GM04503 (cell line): Measurements from ENCODE around the gene RBBP8.
A peak's percentile ranks its signal among the peaks of the same experiment; 100 is the strongest.
"Not testable (repeated sequence)": the region's sequence is repeated elsewhere in the genome, so short reads cannot be mapped to it uniquely, and the experiment has no call there.

ENCODE experiments used
- DNase-seq: peaks from one replicate; pipeline ENCODE4 v3.0.0-alpha.2; 2012; ENCODE audit warnings: low read depth

Gene RBBP8

DNA sequence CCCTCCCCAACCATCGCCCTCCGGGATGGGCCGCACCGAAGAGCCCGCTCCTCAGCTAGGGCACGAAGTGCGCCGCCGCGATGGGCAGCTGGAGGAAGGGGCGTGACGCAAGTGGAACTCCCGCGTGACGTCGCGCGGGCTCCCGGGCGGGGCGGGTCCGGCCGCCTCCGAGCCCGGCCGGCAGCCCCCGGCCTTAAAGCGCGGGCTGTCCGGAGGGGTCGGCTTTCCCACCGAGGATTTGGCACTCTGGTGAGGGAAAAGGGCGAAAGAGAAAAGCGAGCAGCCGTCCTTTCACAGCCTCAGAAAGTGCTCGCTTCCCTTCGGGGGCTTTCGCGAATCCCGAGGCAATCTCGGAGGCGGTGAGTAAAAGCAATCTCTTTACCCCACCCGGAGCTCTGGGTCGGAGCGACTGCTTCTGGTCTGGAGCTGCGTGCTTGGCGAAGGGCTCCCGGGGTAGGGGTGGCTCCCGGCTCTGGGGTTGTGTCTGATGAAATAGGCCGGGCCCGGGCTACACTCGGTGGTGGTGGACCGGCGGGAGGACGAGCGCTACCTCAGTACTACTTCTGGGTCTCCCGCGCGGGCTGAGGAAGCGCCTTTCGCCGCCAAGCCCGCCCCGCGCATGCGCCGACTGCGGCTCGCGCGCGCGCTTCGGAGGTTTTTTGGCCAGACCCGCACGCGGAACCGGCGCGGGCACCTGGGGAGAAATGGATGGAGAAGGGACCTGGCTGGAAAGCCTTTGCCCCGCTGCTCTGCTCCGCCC is at the start of gene RBBP8:
Gene RBBP8, plus strand, starts transcription at position 123 of the 760 bp plus-strand sequence. CDS start 3,524 bp downstream, outside the sequence.
- peak; percentile 29 for DNase-seq

- DNase-seq: no peak
Measured at GRCh38 chr18:22883827-22884226, 49.3 kb upstream of the RBBP8 start.

DNA sequence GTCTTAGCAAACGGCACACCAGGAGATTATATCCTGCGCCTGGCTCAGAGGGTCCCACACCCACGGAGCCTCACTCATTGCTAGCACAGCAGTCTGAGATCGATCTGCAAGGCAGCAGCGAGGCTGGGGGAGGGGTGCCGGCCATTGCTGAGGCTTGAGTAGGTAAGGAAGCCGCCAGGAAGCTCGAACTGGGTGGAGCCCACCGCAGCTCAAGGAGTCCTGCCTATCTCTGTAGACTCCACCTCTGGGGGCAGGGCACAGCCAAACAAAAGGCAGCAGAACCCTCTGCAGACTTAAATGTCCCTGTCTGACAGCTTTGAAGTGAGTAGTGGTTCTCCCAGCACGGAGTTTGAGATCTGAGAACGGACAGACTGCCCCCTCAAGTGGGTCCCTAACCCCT is 47.4 kb upstream of the RBBP8 start:
- DNase-seq: not testable (repeated sequence)

GRCh38 chr18:22899421-22899820 is 33.7 kb upstream of the RBBP8 start:
- no peak for DNase-seq

GRCh38 chr18:22900558-22901238 is 32.4 kb upstream of the RBBP8 start:
- no peak for DNase-seq

DNA sequence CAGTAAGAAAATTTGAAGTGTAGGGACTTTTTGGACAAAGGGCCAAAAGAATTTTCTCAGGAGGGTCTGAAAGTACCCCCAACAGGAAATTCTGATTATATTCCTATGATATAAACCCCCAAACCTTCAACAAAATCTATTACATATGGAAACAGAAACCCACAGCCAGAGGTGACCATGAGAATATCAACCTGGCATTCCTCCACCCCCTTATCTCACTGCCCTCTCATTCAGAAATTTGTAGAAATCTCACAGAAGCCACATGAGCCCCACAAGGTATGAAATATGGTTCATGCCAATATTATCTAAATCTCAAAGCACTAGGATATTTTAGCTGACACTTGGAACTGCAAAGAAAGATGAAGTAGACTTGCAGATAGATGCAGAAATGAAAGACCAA is 31.0 kb upstream of the RBBP8 start:
- DNase-seq: no peak

DNA sequence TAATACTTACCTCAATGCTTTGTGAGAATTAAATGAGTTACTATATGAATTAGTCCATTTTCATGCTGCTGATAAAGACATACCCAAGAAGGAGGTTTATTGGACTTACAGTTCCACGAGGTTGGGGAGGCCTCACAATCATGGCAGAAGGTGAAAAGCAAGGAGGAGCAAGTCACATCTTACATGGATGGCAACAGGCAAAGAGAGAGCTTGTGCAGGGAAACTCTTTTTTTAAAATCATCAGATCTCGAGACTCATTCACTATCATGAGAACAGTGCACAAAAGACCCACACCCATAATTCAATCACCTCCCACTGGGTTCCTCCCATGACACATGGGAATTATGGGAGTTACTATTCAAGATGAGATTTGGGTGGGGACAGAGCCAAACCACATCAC is 29.9 kb upstream of the RBBP8 start:
- DNase-seq: not testable (repeated sequence)

DNA sequence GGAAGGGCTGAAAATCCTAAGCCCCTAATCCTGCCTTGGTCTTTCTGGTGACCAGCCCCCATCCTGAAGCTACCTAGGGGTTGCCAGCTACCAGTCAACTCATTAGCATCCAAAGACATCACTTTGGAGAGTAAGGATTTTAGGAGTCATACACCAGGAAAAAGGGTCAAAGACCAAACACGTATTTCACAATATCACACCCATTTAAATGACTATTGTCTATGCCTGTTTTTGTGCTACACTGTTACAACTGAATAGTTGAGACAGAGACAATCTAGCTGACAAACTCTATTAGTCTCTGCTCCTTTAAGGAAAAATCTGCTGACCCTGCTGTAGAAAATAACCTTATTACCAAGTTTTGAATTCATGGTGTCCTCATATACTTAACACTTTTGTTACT is 21.0 kb upstream of the RBBP8 start:
- no peak for DNase-seq

DNA sequence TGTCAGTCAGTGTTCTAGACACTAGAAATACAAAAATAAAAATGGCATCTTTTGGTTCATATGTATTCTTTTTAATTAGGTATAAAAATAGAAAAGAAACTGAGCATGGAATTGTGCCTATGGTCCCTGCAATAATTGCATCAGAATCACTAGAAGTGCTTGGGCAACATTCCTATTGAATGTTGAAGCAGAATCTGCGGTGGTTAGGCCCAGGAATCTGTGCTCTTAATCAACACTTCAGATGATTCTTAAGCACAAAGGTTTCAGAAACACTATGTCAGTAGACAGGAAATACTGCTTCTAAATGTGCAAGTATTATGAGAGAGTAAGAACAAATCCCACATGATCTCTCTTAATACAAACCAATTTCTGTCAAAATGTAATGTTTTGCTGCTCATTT is 20.3 kb upstream of the RBBP8 start:
- DNase-seq: no peak

DNA sequence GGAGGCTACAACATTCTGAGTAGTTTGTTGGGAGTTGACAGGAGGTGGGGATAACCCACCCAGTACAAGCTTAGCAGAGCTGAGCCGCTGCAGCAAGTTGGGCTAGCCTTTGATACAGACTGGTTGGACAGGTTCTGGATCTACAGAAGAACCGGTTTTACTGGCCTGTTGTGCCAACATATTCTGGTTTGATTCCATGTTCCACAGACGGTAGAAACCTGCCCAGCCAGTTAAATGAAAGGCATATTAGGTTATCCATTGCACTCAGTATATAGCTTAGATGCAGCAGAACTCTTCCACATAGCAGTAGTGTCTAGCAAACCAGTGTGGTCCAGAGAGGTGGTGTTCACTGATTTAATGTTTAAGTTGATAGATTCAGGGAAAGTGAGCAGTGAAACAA is 19.3 kb upstream of the RBBP8 start:
- no peak for DNase-seq

GRCh38 chr18:22914633-22915032 is 18.5 kb upstream of the RBBP8 start:
- DNase-seq: no peak

DNA sequence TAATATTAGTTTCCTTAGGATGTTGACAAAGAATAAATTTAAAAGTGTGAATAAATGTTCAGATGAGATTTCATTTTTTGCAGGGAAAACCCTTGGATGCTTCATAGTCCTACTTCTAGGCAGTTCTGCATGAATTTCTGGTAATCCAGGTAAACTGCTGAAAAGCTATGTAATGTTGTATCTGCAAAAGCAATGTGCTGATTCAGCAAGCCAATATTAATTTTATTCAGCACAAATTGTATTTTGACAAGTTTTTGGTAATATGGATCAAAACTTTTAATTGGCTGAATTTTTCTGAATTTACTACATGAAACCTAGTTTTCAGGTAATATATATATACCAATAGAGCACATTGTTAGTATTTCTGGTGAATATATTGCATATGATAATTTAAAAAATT is 17.8 kb upstream of the RBBP8 start:
- DNase-seq: no peak

DNA sequence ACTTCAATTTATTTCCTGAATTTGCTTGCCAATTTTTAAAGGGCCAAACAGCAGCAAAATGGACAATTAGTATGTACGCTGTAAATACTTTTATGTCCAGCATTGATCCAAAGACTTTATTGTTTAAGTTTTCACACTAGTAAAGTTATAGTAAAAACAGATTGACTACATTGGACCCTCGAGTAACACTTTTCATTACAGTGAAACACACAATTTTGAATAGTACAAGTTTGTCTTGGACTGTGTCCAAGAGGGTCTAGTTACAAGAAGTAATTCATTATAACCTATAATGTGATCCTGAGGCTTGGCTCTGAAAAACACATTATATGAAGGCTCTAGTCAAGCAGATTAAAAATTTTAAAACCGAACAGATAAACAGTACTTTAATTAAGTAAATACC is 11.4 kb upstream of the RBBP8 start:
- DNase-seq: no peak

GRCh38 chr18:22924589-22924988 is 8.5 kb upstream of the RBBP8 start:
- no peak for DNase-seq

- no peak for DNase-seq
Measured at GRCh38 chr18:22926454-22926853, 6.7 kb upstream of the RBBP8 start.

DNA sequence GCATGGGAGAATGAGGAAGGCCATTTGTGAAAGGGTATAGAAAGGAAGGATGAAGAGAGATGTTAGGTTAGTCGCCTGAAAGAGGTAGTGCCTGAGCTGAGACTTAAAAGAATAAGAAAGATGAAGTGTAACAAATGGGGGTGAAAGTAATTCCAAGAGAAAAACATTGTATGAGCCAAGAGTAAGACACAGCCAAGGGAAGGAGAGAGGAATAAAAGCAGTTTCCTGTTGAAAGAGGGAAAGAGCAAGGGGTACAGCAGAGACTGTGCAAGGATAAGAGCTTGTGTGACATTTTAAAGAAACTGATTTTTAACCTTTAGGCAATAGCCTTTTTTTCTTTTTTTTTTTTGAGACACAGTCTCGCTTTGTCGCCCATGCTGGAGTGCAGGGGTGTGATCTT is 4.8 kb upstream of the RBBP8 start:
- no peak for DNase-seq

DNA sequence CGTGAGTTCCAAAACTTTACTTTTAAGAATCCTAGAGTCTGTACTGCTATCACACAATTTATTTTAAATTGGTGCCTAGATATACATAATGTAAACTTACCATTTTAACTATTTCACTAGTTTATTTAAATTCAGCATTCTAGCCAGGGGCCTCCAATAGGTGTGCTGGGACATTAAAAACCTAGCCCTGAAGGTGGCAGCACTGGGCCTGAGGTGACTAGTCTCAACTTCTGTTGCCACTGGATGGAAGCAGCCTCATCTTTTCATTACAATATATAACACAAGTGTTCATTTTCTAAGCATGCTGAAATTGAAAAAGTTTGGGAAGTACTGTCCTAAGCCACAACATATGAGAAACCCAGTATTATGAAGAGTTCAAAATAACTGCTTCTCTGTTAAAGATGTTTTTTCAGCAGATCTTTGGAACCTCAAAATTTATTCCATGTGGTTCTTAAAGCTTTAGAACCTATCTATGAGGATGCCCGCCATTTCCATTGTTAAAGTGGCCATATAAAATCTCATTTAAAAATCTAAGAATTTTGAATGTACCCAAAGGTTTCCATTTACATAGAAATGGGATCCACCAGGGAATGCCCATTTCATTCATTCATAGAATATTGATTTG is 2.9 kb upstream of the RBBP8 start:
- DNase-seq: no peak

GRCh38 chr18:22932885-22933205 is 283 bp upstream of the RBBP8 start:
- DNase-seq: no peak

DNA sequence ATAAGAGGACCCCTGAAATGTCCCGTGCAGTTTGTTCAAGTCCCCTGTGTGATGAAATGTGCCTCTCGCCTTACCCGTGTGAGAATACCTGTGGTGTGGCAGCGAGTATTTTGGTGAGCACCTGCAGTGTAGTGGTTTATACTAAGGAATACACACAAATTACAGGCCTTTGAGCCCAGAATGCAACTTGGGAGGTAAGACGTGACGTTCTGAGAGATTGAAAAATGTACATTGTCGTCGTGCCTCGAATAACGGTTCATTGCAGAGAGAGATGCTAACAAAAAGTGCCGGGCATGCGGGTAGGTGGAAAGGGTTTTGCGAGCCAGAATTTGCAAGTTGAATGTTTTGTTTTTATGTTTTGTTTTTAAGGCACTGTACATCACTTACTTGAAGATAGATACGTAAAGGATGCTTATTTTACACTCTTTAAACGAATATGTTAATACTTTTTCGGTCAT is 867 bp downstream of the RBBP8 start:
- DNase-seq: no peak

DNA sequence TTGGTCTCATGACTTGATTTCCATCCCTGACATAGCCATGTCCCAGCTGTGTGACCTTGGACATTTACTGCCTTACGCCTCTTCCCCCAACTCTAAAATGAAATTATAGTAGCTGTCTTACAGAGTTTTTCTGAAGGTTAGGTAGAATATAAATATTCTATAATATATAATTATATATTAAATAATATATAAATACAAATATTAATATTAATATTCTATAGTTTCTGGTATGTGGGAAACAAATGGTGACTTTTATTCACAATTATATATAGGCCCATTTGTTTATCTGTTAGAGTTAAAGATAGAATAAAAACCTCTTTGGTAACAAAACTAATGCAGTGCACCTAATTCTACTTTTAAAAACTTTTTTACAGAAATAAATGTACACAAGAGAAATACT is 1.7 kb downstream of the RBBP8 start:
- no peak for DNase-seq

DNA sequence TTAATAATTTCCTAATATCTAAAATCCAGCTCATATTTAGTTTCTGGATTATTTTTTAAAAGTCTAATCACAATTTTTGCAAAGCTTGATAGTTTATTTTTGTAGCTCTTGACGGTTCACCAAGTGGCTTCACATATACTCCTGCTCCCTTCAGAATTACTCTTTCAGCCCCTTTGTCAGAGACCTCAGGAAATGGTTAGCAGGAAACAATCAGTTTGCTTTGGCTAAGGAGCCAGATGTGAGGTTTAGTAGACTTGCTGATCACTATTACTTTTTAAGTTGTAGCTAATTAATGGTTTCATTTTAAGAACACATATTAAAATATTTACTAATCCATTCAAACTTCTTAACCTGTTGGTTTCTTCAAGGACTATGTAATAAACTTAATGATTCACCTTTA is 2.3 kb downstream of the RBBP8 start:
- no peak for DNase-seq

DNA sequence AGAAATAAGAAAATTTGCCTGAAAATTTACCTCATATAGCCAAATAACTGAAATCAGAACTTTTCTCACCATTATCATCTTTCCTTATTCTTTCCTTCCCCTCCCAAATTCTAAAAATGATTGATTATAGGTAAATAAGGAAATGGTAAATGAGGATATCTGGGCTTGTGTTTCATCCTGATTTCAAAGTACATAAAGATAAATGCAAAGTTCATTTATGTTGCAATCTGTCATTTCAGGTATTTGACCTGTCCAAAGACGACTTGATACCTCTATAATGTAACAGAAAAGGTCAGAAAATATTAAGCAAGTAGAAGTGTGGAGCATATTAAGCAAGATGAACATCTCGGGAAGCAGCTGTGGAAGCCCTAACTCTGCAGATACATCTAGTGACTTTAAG is 3.4 kb downstream of the RBBP8 start:
- no peak for DNase-seq

DNA sequence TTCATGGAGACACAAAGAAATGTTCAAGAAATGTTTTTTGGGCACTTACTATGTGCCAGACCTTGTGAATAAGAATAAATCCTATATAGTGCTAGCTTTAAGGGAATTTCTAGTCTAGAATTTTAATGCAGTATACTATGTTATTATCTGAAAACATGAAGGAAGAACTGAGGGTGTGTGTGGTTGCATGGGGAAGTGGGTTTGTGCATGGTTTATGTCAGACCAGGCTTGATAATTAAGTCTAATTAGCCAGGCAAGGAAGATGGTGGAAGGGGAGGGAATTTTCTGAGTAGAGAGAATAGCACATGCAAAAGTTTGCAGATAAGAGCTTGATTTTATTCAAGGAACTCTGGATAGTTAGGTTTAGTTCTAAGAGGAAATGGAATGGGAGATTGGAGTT is 6.5 kb downstream of the RBBP8 start:
- DNase-seq: no peak
